ENCODE results near the gene EXOC7.

DNA sequence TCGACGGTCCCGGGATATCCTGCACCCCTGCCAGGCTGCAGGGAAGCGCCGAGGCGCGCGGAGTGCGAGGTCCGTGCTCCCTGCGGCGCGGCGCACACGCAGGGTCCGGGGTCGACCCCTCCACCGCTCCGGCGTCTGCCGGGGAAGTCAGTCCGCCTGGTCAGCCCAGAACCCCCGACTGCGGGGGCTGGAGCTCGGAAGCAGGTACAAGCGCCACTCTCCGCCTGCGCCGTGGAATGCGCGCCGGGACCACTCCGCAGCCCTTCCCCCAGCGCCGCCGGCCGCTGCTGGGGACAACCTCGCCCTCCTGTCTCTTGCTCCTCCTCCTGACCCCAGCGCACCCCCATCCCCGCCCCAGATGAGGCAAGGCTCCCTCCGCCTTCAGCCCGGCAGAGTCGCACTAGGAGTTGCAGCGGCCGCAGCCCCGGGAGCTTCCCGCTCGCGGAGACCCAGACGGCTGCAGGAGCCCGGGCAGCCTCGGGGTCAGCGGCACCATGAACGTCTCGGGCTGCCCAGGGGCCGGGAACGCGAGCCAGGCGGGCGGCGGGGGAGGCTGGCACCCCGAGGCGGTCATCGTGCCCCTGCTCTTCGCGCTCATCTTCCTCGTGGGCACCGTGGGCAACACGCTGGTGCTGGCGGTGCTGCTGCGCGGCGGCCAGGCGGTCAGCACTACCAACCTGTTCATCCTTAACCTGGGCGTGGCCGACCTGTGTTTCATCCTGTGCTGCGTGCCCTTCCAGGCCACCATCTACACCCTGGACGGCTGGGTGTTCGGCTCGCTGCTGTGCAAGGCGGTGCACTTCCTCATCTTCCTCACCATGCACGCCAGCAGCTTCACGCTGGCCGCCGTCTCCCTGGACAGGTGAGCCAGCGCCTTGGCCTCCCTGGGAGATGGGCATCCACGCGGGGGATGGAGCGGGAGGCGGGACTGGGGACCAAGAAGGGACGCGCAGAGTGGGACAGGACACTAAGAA lies 28.9 kb downstream of the EXOC7 start, which contains the start of gene GALR2:
- TF ChIP-seq, protein P1, sequence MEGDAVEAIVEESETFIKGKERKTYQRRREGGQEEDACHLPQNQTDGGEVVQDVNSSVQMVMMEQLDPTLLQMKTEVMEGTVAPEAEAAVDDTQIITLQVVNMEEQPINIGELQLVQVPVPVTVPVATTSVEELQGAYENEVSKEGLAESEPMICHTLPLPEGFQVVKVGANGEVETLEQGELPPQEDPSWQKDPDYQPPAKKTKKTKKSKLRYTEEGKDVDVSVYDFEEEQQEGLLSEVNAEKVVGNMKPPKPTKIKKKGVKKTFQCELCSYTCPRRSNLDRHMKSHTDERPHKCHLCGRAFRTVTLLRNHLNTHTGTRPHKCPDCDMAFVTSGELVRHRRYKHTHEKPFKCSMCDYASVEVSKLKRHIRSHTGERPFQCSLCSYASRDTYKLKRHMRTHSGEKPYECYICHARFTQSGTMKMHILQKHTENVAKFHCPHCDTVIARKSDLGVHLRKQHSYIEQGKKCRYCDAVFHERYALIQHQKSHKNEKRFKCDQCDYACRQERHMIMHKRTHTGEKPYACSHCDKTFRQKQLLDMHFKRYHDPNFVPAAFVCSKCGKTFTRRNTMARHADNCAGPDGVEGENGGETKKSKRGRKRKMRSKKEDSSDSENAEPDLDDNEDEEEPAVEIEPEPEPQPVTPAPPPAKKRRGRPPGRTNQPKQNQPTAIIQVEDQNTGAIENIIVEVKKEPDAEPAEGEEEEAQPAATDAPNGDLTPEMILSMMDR (optimal IDR thresholded peaks at IDR 0.05 in 1 of 3, IDR thresholded peaks at IDR 0.05 in 1 of 3, conservative IDR thresholded peaks at IDR 0.05 in 1 of 3; ENCODE audit: extremely low read depth in 1 of 3, insufficient read depth in 2 of 3, low read length in 3 of 3): no peak
- peak; percentile 87 for TF ChIP-seq EZH2 (IDR thresholded peaks at IDR 0.05; ENCODE audit: low read length)

Data from keratinocyte (primary cell).